K562 (cell line): ENCODE measurements around the gene P3H1. TPM values are rescaled to one million over a fixed set of nuclear protein-coding genes. Genes with fewer than 3 reads are reported as not detected.

Experiments
- CBX8 ChIP-seq: fragments of 200-600 bp; sonication (generic); IDR thresholded peaks from 2 replicates; pipeline ENCODE4 v1.6.1; 2012; ENCODE audit warnings: borderline replicate concordance, mixed run types, low read depth, mild to moderate bottlenecking, moderate library complexity, mixed read lengths, low read length, control low read depth, inconsistent platforms; ENCODE audit not compliant: poor library complexity, severe bottlenecking; ENCODE audit errors: extremely low read depth
- GABPB1 ChIP-seq: sonication (generic); formaldehyde crosslinking; IDR thresholded peaks from 2 replicates; pipeline ENCODE4 v1.8.0; 2022; ENCODE audit warnings: mild to moderate bottlenecking, missing genetic modification reagents
- HNRNPL ChIP-seq: fragments of 200-400 bp; formaldehyde crosslinking; IDR thresholded peaks from 2 replicates; pipeline ENCODE4 v1.6.1; 2017; ENCODE audit warnings: low read depth, mild to moderate bottlenecking, low read length
- KLF10 ChIP-seq: fragments of 250-450 bp; sonication (Bioruptor Pico); IDR thresholded peaks from 2 replicates; pipeline ENCODE4 v1.6.1; 2021; ENCODE audit warnings: matching md5 sums
- MXD1 ChIP-seq: fragments of 250-450 bp; sonication (Bioruptor Pico); IDR thresholded peaks from 2 replicates; pipeline ENCODE4 v1.8.0; 2021; ENCODE audit warnings: borderline replicate concordance, mild to moderate bottlenecking, moderate library complexity; ENCODE audit not compliant: poor library complexity, severe bottlenecking
- NCOA6 ChIP-seq: fragments of 450-650 bp; IDR thresholded peaks from 2 replicates; pipeline ENCODE4 v1.6.1; 2017; ENCODE audit warnings: mild to moderate bottlenecking
- PCBP2 ChIP-seq: fragments of 200-400 bp; formaldehyde crosslinking; IDR thresholded peaks from 2 replicates; pipeline ENCODE4 v1.6.1; 2018; ENCODE audit warnings: low read length, low read depth, mild to moderate bottlenecking, moderate library complexity; ENCODE audit not compliant: poor library complexity, severe bottlenecking
- PHF8 ChIP-seq: fragments of 200-600 bp; sonication (generic); IDR thresholded peaks from 2 replicates; pipeline ENCODE4 v1.6.1; 2012; ENCODE audit warnings: mixed run types, mild to moderate bottlenecking, inconsistent platforms, low read length, moderate library complexity, borderline replicate concordance
- RHOXF2B ChIP-seq: fragments of 250-450 bp; sonication (Bioruptor Pico); conservative IDR thresholded peaks from 2 replicates; pipeline ENCODE4 v1.5.1; 2021
- STAT6 ChIP-seq: sonication (generic); formaldehyde crosslinking; IDR thresholded peaks from 2 replicates; pipeline ENCODE4 v1.8.1; 2023; ENCODE audit warnings: mild to moderate bottlenecking, missing genetic modification reagents
- ZNF239 ChIP-seq: fragments of 250-450 bp; sonication (Bioruptor Pico); IDR thresholded peaks from 2 replicates; pipeline ENCODE4 v1.4.0; 2020; ENCODE audit warnings: mild to moderate bottlenecking
- ZNF274 ChIP-seq: IDR thresholded peaks from 2 replicates; pipeline ENCODE4 v1.6.1; 2011; ENCODE audit warnings: low read depth, mild to moderate bottlenecking, low read length, moderate library complexity, borderline replicate concordance
- polyA plus RNA-seq, 8 experiments: library from polyadenylated mRNA; depleted of rRNA in 4 of 8; stranded (reverse) in 5 of 8; unstranded in 3 of 8; fragments of >200 nt; fragmentation: Nextera tagmentation in 2 of 8; fragmentation: Illumina TruSeq in 1 of 8; extraction: Ambion mirVana in 2 of 8; extraction: Trizol in 1 of 8; gene quantifications; 2 replicates each; pipeline versions ENCODE4 v1.2.1 to v1.2.3, GENCODE V29; 2011 to 2014; ENCODE audit warnings: inconsistent platforms in 1 of 8, missing spikeins in 1 of 8
- total RNA-seq, 7 experiments: library from RNA; depleted of rRNA in 6 of 7; stranded (reverse); fragments of >200 nt in 6 of 7; fragmentation: Illumina TruSeq in 2 of 7; extraction: Trizol in 2 of 7; gene quantifications; 2 replicates each; pipeline versions ENCODE4 v1.2.1 to v1.2.3, GENCODE V29; 2011 to 2021; ENCODE audit warnings: low replicate concordance in 1 of 7

The P3H1 gene
- total and polyA plus RNA-seq, 9 of the 15 experiments (the other 6 are each of a cell fraction or from before 2014, with no cell fraction given): 1.7 to 81.7 (median 45.7) TPM

- TF ChIP-seq PHF8: peak; percentile 98
- no peak for TF ChIP-seq KLF10 (CRISPR knock-in tag)
- peak; percentile 19; the same call in 1 of the 2 replicates for TF ChIP-seq HNRNPL
- no peak for TF ChIP-seq ZNF274
- no peak for TF ChIP-seq CBX8
- TF ChIP-seq RHOXF2B: no peak
- TF ChIP-seq PCBP2: no peak
- 0 out of 2 replicates have a peak, but pooled peaks have one; percentile 58 for TF ChIP-seq STAT6
- no peak for TF ChIP-seq MXD1 (CRISPR knock-in tag)
- TF ChIP-seq NCOA6: no peak
- no peak for TF ChIP-seq ZNF239 (CRISPR knock-in tag)
- TF ChIP-seq GABPB1 (CRISPR knock-in tag): peak; percentile 73
Observed at GRCh38 chr1:42766741-42767509, at the start of gene P3H1, which contains the start of gene C1orf50 (continued).
